Muscle layer of duodenum (tissue), 2 donors: ENCODE measurements around the gene HNRNPUL1.
"Not testable (repeated sequence)": the region's sequence is repeated elsewhere in the genome, so short reads cannot be mapped to it uniquely, and the experiment has no call there.

Source experiments
- H3K27ac ChIP-seq: one replicate; pipeline ENCODE4 v1.7.0; 2013; ENCODE audit warnings: mild to moderate bottlenecking, low read length
- H3K27me3 ChIP-seq: one replicate; pipeline ENCODE4 v1.7.0; 2013; ENCODE audit warnings: low read depth, mild to moderate bottlenecking, control low read depth, low read length
- H3K36me3 ChIP-seq, 2 donors: one replicate each; pipeline ENCODE4 v1.7.0; 2013; ENCODE audit warnings: low read length in 2 of 2, control low read depth in 1 of 2, mild to moderate bottlenecking in 1 of 2; ENCODE audit not compliant: insufficient read depth in 2 of 2, control insufficient read depth in 1 of 2
- H3K4me1 ChIP-seq, 2 donors: one replicate each; pipeline ENCODE4 v1.7.0; 2013; ENCODE audit warnings: low read length in 2 of 2, mild to moderate bottlenecking in 2 of 2, control low read depth in 1 of 2, moderate library complexity in 1 of 2; ENCODE audit not compliant: insufficient read depth in 2 of 2, control insufficient read depth in 1 of 2
- H3K4me3 ChIP-seq, 2 donors: one replicate each; pipeline ENCODE4 v1.7.0; 2013; ENCODE audit warnings: low read length in 2 of 2, low read depth in 1 of 2, mild to moderate bottlenecking in 1 of 2
- H3K9me3 ChIP-seq, 2 donors: one replicate each; pipeline ENCODE4 v1.7.0; 2013; ENCODE audit warnings: low read length in 2 of 2, control low read depth in 1 of 2, mild to moderate bottlenecking in 1 of 2; ENCODE audit not compliant: control insufficient read depth in 1 of 2
- donor health status: healthy.

Gene HNRNPUL1

DNA sequence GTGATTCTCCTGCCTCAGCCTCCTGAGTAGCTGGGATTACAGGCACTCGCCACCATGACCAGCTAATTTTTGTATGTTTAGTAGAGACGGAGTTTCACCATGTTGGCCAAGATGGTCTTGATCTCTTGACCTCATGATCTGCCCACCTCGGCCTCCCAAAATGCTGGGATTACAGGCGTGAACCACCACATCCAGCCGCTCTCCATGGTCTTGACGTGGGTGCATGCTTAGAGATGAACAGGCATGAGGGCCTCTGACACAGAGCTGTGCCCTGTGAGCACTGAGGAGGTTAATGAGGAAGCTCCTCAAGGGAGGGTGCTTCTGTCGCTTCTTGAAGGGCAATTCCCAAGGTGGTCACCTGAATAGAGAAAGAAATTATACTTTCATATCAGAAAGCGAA lies 25.6 kb downstream of the HNRNPUL1 start:
- not testable (repeated sequence) for H3K4me1 ChIP-seq, H3K27me3 ChIP-seq, H3K9me3 ChIP-seq, H3K27ac ChIP-seq, H3K4me3 ChIP-seq
- peaks cover 58 to 71% of the 10 kb centered on the region in 2 donors for H3K36me3 ChIP-seq

DNA sequence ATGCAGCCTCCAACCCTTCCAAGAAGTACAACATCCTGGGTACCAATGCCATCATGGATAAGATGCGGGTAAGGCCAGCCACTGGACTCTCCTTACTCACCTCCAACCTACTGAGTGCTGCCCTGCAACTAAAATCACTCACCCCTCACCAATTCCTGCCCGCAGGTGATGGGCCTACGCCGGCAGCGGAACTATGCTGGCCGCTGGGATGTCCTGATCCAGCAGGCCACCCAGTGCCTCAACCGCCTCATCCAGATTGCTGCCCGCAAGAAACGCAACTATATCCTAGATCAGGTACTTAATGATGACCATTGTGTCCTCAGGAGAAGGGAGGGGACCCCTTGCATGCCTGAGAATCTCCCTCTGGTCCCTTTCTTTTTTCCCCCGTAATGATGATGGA lies 30.2 kb downstream of the HNRNPUL1 start:
- Histone ChIP-seq H3K27me3 (no peaks in the 10 kb centered on the region), H3K4me3 (no peak overlapping the region), H3K36me3 (peaks cover 67 to 84% of the 10 kb centered on the region in 2 donors), H3K9me3 (no peaks in the 10 kb centered on the region), H3K4me1 (peaks cover 25 to 35% of the 10 kb centered on the region in 2 donors), H3K27ac (no peak overlapping the region)

DNA sequence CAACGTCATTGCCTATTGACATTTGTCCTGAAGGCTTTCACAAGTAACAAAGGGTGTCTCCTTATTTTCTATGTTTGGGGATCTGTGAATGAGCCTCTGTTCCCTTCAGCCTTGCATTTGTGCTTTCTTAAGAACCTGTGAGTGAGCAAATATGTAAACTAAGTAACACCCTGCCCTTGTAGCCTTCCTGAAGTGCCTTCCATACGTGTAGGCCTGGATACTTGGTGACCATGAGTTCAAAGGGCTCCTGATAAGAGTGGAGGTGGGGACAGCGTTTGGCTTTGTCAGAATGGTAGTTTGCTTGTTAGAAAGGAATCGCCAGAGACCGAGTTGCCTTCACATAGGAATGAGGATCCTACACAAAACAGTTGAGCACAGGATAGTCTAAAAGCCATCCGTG lies 31.3 kb downstream of the HNRNPUL1 start:
- peak overlapping the region; percentile 11 for H3K27ac ChIP-seq
- H3K4me1 ChIP-seq, result peaks cover 32 to 46% of the 10 kb centered on the region in 2 donors
- H3K27me3 ChIP-seq, result no peaks in the 10 kb centered on the region
- H3K36me3 ChIP-seq, result peaks cover 66 to 80% of the 10 kb centered on the region in 2 donors
- H3K9me3 ChIP-seq, result no peaks in the 10 kb centered on the region
- no peak overlapping the region for H3K4me3 ChIP-seq

DNA sequence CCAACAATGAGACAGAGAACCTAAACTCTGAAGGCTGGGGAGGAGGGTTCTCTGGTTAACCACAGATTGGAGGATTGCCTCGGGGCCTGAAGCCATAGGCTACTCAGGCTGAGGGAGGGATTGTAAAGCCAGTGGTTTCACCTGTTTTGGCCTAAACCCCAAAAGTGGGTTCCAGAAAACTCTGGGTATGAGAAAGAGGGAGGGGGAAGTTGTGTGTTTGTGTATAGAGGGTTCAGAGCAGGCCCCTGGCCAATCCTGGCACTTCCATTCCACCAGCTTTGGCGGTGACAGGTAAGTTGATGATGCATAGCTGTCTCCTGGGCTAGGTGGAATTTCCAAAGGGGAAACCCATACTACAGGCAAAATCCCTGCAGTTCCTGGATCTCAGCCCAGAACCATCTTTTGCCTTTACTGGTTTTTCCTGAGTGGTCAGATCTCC lies 32.3 kb downstream of the HNRNPUL1 start:
- Histone ChIP-seq H3K27me3 (no peaks in the 10 kb centered on the region), H3K4me3 (no peak overlapping the region), H3K27ac (peak overlapping the region; percentile 82), H3K36me3 (peaks cover 71 to 79% of the 10 kb centered on the region in 2 donors), H3K4me1 (peaks cover 33 to 52% of the 10 kb centered on the region in 2 donors), H3K9me3 (no peaks in the 10 kb centered on the region)

DNA sequence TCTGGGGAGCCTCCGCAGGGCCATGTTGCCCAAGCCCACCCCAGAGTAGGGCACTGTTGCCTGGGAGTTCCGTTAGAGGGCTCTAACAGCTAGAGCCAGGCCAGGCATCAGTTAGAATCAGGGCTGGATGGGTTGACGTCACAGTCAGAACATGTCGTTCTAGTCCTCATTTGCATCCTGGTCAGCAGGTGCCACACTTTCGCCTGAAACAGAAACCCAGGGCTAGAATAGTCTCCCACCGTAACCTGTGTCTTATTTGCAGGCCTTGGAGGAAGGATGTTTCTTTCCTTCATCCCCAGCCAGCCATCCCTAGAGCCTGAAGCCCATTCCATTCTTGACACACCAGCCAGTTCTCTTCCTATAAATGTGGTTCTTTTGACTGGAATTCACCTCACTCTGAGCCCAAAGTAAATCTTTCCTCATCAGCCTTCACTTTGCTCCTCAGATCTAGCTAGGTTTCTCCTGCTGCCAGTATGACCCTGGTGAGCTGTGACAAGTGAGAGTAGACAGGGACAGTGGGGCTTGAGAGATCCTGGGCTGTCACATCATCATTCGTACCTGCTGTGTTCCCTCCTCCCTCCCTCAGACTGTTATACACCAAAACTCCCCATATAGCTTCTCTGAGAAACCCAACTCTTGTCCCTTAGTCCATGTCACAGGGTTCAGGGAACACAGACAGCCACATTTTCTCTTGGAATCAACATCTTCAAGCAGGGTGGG lies 33.6 kb downstream of the HNRNPUL1 start:
- H3K9me3 ChIP-seq, result no peaks in the 10 kb centered on the region
- H3K36me3 ChIP-seq, result peaks cover 69 to 74% of the 10 kb centered on the region in 2 donors
- H3K4me3 ChIP-seq, result no peak overlapping the region
- H3K27ac ChIP-seq, result peak overlapping the region; percentile 82
- no peaks in the 10 kb centered on the region for H3K27me3 ChIP-seq
- H3K4me1 ChIP-seq, result peaks cover 33 to 52% of the 10 kb centered on the region in 2 donors

DNA sequence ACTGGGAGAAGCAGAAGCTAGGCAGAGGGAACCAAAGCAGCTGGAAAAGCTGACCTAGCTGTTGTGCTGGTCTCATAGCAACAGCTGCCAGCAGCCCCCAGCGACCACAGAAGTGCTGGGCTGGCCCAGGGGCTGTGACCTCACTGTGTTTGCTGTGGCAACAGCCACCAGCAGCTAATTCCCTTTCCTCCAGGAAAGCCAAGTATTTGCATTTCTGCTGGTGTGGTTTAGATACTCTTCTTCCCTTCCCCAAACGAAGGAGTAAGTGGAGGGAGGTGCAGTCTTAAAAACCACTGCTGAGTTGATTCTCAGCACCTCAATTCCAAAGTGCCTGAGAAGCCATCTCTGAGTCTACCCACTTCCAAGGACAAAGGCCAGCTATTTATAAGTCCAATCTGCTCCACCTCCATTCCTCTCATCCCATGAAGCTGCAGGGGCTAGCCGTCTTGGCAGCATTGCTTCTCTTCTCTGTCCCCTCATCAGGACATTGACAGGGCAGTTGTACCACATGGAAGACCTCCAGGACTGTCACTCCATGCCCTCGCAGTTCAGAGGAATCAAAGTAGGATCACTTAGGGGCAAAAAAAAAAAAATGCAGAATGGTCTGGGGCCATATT lies 34.3 kb downstream of the HNRNPUL1 start:
- Histone ChIP-seq H3K36me3 (peaks cover 69 to 73% of the 10 kb centered on the region in 2 donors), H3K27me3 (no peaks in the 10 kb centered on the region), H3K4me1 (peaks cover 33 to 52% of the 10 kb centered on the region in 2 donors), H3K4me3 (no peak overlapping the region), H3K9me3 (no peaks in the 10 kb centered on the region), H3K27ac (peak overlapping the region; percentile 82)

DNA sequence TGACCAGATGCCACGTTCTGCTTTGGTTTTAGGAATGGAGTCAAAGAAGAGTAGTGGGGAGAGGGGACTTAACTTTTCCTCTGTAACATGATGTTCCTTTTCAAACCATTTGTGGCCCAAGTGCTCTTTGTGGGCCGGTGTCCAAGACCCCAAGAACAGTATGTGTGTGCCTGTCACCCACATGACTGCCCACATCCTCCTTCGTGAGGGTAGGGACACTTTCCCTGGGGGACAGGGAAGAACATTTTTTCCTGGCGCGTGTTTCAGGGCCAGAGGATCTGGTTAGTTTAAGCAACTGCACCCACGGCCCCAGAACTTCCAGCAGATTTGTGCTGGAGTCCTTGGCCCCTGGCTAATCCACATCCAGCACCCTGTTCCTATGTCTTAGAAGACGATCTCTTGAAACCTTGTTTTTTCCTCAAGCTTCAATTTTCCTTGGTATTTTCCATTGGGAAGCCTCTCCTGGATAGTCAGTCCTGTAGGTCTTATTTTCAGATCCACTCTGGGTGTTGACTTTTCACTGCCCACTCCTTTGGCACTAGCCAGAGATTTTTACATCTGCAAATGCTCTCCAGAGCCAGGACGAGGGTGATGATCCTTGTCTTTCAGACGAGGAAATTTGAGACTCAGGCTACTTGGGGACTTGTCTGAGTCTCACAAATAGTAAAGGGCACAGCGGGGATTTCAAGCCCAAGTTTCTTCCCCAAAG lies 35.0 kb downstream of the HNRNPUL1 start:
- Histone ChIP-seq H3K9me3 (no peaks in the 10 kb centered on the region), H3K27ac (peak overlapping the region; percentile 82), H3K4me3 (peak overlapping the region in 1 of 2 donors; percentile 9), H3K27me3 (no peaks in the 10 kb centered on the region), H3K4me1 (peaks cover 33 to 53% of the 10 kb centered on the region in 2 donors), H3K36me3 (peaks cover 68 to 73% of the 10 kb centered on the region in 2 donors)

DNA sequence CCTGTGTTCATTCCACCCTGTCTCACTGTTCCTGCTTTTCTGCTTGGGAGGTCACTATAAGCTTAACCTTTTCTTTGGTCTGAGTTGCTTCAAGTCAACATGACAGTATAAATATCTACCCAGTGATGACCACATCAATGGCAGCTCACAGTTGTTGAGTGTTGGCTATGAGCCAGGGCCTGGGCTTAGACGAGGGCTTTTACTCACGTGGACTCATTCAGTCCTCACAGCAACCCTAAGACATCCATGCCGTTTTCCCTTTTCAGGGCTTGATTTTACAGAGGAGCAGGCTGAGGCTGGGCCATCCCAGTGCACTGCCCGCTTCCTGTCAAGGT lies 35.5 kb downstream of the HNRNPUL1 start:
- Histone ChIP-seq H3K4me3 (peak overlapping the region in 1 of 2 donors; percentile 9), H3K27me3 (no peaks in the 10 kb centered on the region), H3K9me3 (no peaks in the 10 kb centered on the region), H3K36me3 (peaks cover 68 to 73% of the 10 kb centered on the region in 2 donors), H3K27ac (peak overlapping the region; percentile 82), H3K4me1 (peaks cover 33 to 58% of the 10 kb centered on the region in 2 donors)

DNA sequence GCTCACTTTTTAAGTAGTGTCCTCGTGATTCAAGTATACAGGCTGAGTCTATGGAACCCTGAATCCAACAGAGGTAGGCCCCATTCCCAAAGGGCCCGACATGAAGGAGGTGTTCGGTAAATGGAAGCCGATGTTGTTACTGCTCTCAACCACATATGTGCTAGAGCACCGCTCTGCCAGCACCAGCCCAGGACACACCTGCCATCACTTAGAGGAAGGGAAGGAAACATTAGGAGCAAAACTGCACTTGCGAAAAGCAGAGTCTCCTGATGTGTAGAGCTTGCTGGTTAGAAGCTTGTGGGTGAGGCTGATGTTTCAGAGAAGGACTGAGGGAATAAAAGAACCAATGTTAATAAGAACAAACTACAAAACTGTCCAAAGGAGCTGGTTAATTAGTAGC lies 36.4 kb downstream of the HNRNPUL1 start:
- H3K27me3 ChIP-seq, result no peaks in the 10 kb centered on the region
- H3K36me3 ChIP-seq, result peaks cover 67 to 73% of the 10 kb centered on the region in 2 donors
- H3K4me3 ChIP-seq, result no peak overlapping the region
- H3K27ac ChIP-seq, result peak overlapping the region; percentile 82
- no peaks in the 10 kb centered on the region for H3K9me3 ChIP-seq
- H3K4me1 ChIP-seq, result peaks cover 33 to 65% of the 10 kb centered on the region in 2 donors

DNA sequence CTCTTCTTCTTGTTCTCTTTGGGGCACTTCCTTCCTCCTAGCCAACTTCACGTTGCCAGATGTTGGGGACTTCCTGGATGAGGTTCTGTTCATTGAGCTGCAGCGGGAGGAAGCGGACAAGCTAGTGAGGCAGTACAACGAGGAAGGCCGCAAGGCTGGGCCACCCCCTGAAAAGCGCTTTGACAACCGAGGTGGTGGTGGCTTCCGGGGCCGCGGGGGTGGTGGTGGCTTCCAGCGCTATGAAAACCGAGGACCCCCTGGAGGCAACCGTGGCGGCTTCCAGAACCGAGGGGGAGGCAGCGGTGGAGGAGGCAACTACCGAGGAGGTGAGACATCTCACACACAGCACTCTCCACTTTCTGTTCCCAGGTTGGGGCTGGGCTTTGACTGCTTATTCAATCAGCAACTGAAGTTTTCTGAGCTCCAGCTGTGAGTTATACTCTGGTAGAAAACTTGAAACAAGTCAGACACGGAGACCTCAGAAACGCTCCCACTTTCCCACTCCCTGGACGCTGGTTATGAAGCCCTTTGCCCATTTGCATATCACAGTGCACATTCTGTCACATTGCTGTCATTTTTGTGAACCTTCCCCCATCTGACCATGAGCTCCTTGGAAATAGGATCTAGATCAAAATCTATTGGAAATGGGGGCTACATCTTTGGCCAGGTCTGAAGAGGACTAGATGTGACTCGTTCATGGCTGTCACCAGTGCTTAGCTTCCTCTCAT lies 38.6 kb downstream of the HNRNPUL1 start:
- Histone ChIP-seq H3K27me3 (no peaks in the 10 kb centered on the region), H3K36me3 (peaks cover 66 to 78% of the 10 kb centered on the region in 2 donors), H3K27ac (no peak overlapping the region), H3K9me3 (no peaks in the 10 kb centered on the region), H3K4me1 (peaks cover 23 to 60% of the 10 kb centered on the region in 2 donors), H3K4me3 (no peak overlapping the region)

DNA sequence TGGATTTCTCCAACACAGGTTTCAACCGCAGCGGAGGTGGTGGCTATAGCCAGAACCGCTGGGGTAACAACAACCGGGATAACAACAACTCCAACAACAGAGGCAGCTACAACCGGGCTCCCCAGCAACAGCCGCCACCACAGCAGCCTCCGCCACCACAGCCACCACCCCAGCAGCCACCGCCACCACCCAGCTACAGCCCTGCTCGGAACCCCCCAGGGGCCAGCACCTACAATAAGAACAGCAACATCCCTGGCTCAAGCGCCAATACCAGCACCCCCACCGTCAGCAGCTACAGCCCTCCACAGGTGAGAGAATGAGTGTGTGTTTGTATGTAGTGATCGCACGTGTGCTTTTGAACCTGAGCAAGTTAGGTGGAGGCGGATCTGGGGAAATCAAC lies 39.8 kb downstream of the HNRNPUL1 start:
- Histone ChIP-seq H3K36me3 (peaks cover 61 to 72% of the 10 kb centered on the region in 2 donors), H3K9me3 (no peaks in the 10 kb centered on the region), H3K27ac (no peak overlapping the region), H3K4me1 (peaks cover 22 to 60% of the 10 kb centered on the region in 2 donors), H3K4me3 (no peak overlapping the region), H3K27me3 (no peaks in the 10 kb centered on the region)
